PC-9 (cell line): Measurements from ENCODE around the gene USP44. TPM values are rescaled to one million over a fixed set of nuclear protein-coding genes. Genes with fewer than 3 reads are reported as not detected.

Experiments used
- BruUV-seq: library from RNA; stranded (reverse); fragments of 400-500 nt; replicated peaks from 2 replicates; lab custom pipeline; 2021; lab: Mats Ljungman, UMichigan
- CTCF ChIA-PET: fragments of 300-600 bp; sonication (Branson Sonifier 250); formaldehyde crosslinking; loops from one replicate; lab custom pipeline; 2022; ENCODE audit warnings: antibody characterized with exemption; lab: Charles Lee
- POLR2A ChIA-PET: fragments of 300-600 bp; sonication (Branson Sonifier 250); formaldehyde crosslinking; loops from one replicate; lab custom pipeline; 2022; ENCODE audit warnings: antibody characterized with exemption; ENCODE audit not compliant: unreplicated experiment; lab: Charles Lee
- DNase-seq, 2 experiments: peaks; one replicate each; pipeline versions ENCODE4 v3.0.0 to v3.0.0-alpha.2; 2015 to 2022; ENCODE audit warnings: mixed read lengths in 1 of 2
- H2AFZ ChIP-seq: fragments of 200-600 bp; sonication (generic); 2 replicates; pipeline ENCODE4 v1.8.1; 2017; ENCODE audit warnings: antibody characterized with exemption
- H3F3A ChIP-seq: fragments of 200-600 bp; sonication (generic); 2 replicates; pipeline ENCODE4 v1.8.1; 2017; ENCODE audit warnings: antibody characterized with exemption, mild to moderate bottlenecking, low read depth; ENCODE audit not compliant: insufficient read depth
- H3K27ac ChIP-seq: fragments of 200-600 bp; sonication (generic); 2 replicates; pipeline ENCODE4 v1.6.1; 2016; ENCODE audit warnings: mixed run types
- H3K27me3 ChIP-seq: fragments of 200-600 bp; sonication (generic); 2 replicates; pipeline ENCODE4 v1.6.1; 2016; ENCODE audit warnings: low read depth, mixed run types; ENCODE audit not compliant: insufficient read depth
- H3K36me3 ChIP-seq: fragments of 200-600 bp; sonication (generic); 2 replicates; pipeline ENCODE4 v1.6.1; 2016; ENCODE audit warnings: low read depth, mixed run types
- H3K4me1 ChIP-seq: fragments of 200-600 bp; sonication (generic); replicated peaks from 2 replicates; pipeline ENCODE4 v1.6.1; 2016; ENCODE audit warnings: mixed run types; ENCODE audit not compliant: insufficient read depth
- H3K4me2 ChIP-seq: fragments of 200-600 bp; sonication (generic); 2 replicates; pipeline ENCODE4 v1.6.1; 2017; ENCODE audit warnings: mixed run types
- H3K4me3 ChIP-seq: fragments of 200-600 bp; sonication (generic); 2 replicates; pipeline ENCODE4 v1.6.1; 2016; ENCODE audit warnings: mixed run types
- H3K79me2 ChIP-seq: fragments of 200-600 bp; sonication (generic); 2 replicates; pipeline ENCODE4 v1.6.1; 2017; ENCODE audit warnings: low read depth, mixed run types
- H3K9me2 ChIP-seq: fragments of 200-600 bp; sonication (generic); 2 replicates; pipeline ENCODE4 v1.8.1; 2017; ENCODE audit warnings: mild to moderate bottlenecking; ENCODE audit not compliant: insufficient read depth
- H3K9me3 ChIP-seq: fragments of 200-600 bp; sonication (generic); 2 replicates; pipeline ENCODE4 v1.8.1; 2016; ENCODE audit warnings: low read depth; ENCODE audit not compliant: insufficient read depth
- H4K20me1 ChIP-seq: fragments of 200-600 bp; sonication (generic); 2 replicates; pipeline ENCODE4 v1.8.1; 2017; ENCODE audit not compliant: insufficient read depth
- EZH2 ChIP-seq: fragments of 200-600 bp; sonication (generic); IDR thresholded peaks from 2 replicates; pipeline ENCODE4 v1.8.0; 2017; ENCODE audit warnings: antibody characterized with exemption, low read depth
- intact Hi-C: fragments of 100-400 bp; cut with micrococcal nuclease; formaldehyde crosslinking; loops from one replicate; pipeline ENCODE4 v1.10.0; 2022; ENCODE audit not compliant: unreplicated experiment
- total RNA-seq: library from RNA; stranded (reverse); gene quantifications from 2 replicates; pipeline ENCODE4 v1.2.3, GENCODE V29; 2021
- TF ChIP-seq, protein P1 (sequence below): fragments of 200-600 bp; sonication (generic); conservative IDR thresholded peaks from 2 replicates; pipeline ENCODE4 v1.6.1; 2017; ENCODE audit warnings: mixed run types, antibody characterized with exemption, mild to moderate bottlenecking, moderate library complexity

Gene USP44
- total RNA-seq, 1 experiment from 2014 or later: 1.3 TPM

DNA sequence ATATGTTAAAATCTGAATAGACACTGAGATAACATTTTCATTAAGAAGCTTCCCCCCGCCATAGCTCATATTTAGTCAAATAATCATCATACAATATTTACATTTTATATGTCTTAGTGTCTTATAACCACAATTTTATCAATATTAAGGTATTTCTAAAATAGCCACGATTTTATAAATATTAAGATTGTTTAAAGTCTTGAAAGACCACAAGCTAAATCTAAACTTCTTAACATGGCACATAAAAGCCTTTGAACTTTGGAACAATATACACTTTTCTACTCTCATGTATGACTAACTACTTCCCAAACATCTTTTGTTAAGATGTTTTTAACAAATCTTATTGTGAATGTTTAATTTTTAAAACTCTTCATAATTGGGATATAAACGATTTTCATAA lies 6.5 kb downstream of the USP44 start:
- Histone ChIP-seq H3K36me3 (no peaks in the 10 kb centered on the region), H3K9me3 (peaks cover 4% of the 10 kb centered on the region; the same call in 1 of the 2 replicates), H3K27ac (no peak overlapping the region), H4K20me1 (no peaks in the 10 kb centered on the region), H3K4me2 (no peak overlapping the region), H2AFZ (no peak overlapping the region), H3K79me2 (no peaks in the 10 kb centered on the region), H3K27me3 (no peaks in the 10 kb centered on the region), H3K4me1 (no peaks in the 10 kb centered on the region; the same call in 1 of the 2 replicates), H3F3A (no peaks in the 10 kb centered on the region), H3K4me3 (no peak overlapping the region), H3K9me2 (no peaks in the 10 kb centered on the region)
- no TSS peak for BruUV-seq
- ChIA-PET POLR2A (no interaction called here), CTCF (interaction anchor here (0.6 kb wide), 1 partner anchor 9 kb away, joined by 4 read pairs; no protein-coding TSS in a partner anchor)
- intact Hi-C loops: no loop called here
- DNase-seq: no peak
- no peak for TF ChIP-seq EZH2
- TF ChIP-seq, protein P1, sequence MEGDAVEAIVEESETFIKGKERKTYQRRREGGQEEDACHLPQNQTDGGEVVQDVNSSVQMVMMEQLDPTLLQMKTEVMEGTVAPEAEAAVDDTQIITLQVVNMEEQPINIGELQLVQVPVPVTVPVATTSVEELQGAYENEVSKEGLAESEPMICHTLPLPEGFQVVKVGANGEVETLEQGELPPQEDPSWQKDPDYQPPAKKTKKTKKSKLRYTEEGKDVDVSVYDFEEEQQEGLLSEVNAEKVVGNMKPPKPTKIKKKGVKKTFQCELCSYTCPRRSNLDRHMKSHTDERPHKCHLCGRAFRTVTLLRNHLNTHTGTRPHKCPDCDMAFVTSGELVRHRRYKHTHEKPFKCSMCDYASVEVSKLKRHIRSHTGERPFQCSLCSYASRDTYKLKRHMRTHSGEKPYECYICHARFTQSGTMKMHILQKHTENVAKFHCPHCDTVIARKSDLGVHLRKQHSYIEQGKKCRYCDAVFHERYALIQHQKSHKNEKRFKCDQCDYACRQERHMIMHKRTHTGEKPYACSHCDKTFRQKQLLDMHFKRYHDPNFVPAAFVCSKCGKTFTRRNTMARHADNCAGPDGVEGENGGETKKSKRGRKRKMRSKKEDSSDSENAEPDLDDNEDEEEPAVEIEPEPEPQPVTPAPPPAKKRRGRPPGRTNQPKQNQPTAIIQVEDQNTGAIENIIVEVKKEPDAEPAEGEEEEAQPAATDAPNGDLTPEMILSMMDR: no peak

- Histone ChIP-seq H3K27ac (no peak overlapping the region), H3F3A (no peaks in the 10 kb centered on the region), H4K20me1 (no peaks in the 10 kb centered on the region), H3K36me3 (no peaks in the 10 kb centered on the region), H3K9me3 (no peaks in the 10 kb centered on the region), H2AFZ (no peak overlapping the region), H3K27me3 (no peaks in the 10 kb centered on the region), H3K4me2 (no peak overlapping the region), H3K4me1 (no peaks in the 10 kb centered on the region; the same call in 1 of the 2 replicates), H3K9me2 (no peaks in the 10 kb centered on the region), H3K4me3 (no peak overlapping the region), H3K79me2 (no peaks in the 10 kb centered on the region)
- no peak for DNase-seq
- TF ChIP-seq, protein P1: no peak
- no peak for TF ChIP-seq EZH2
- POLR2A ChIA-PET: no interaction called here
- CTCF ChIA-PET: interaction anchor here (0.7 kb wide), 1 partner anchor 672 kb away, joined by 11 read pairs; no protein-coding TSS in a partner anchor
- no TSS peak for BruUV-seq
- intact Hi-C loops: no loop called here
These were observed 8.0 kb downstream of the USP44 start for GRCh38 chr12:95543305-95543704.

DNA sequence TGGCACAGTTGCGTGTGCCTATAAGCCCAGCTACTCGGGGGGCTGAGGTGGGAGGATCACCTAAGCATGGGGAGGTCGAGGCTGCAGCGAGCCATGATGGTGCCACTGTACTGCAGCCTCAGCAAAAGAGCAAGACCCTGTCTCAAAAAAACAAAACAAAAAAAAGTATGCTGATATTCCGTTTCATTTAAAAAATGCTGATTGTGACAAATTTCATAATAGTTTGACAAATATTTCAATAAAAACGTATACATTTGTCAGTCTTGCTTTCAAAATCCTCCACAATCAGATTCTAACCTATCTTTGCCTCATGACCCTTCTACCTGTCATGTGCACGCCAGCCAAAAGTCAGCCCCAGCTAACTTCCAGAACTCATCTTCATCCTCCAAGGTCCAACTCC lies 9.8 kb downstream of the USP44 start:
- Histone ChIP-seq H3K79me2 (no peaks in the 10 kb centered on the region), H3K36me3 (no peaks in the 10 kb centered on the region), H3K27me3 (no peaks in the 10 kb centered on the region), H3K9me3 (no peaks in the 10 kb centered on the region), H3K4me2 (no peak overlapping the region), H3K4me3 (no peak overlapping the region), H3K4me1 (no peaks in the 10 kb centered on the region), H3F3A (no peaks in the 10 kb centered on the region), H3K9me2 (no peaks in the 10 kb centered on the region), H3K27ac (no peak overlapping the region), H2AFZ (no peak overlapping the region), H4K20me1 (no peaks in the 10 kb centered on the region)
- intact Hi-C loops: no loop called here
- DNase-seq: no peak
- no TSS peak for BruUV-seq
- POLR2A ChIA-PET: no interaction called here
- CTCF ChIA-PET: no interaction called here
- no peak for TF ChIP-seq EZH2
- TF ChIP-seq, protein P1: no peak
